Natural killer cell (primary cell): ENCODE results near the gene ZNF892. TPM values are rescaled to one million over a fixed set of nuclear protein-coding genes. Genes with fewer than 3 reads are reported as not detected.

Source experiments
- ATAC-seq, 3 donors: fragments of 150-1000 bp in 2 of 3; fragments of 200-7000 bp in 1 of 3; cut with Tn5 transposase; 1 replicate in 1 of 3; 2 replicates in 2 of 3; pipeline ENCODE4 v1.10.0; 2021; ENCODE audit warnings: mild to moderate bottlenecking in 2 of 3, moderate library complexity in 2 of 3
- DNase-seq, 2 donors: peaks; one replicate each; pipeline versions ENCODE4 v3.0.0 to v3.0.0-alpha.2; 2013 to 2021; ENCODE audit warnings: mixed read lengths in 1 of 2
- H3K27ac ChIP-seq: one replicate; pipeline ENCODE4 v1.5.1; 2013; ENCODE audit warnings: mild to moderate bottlenecking, low read length
- H3K27me3 ChIP-seq: one replicate; pipeline ENCODE4 v1.6.1; 2013; ENCODE audit warnings: low read length; ENCODE audit not compliant: control insufficient read depth, insufficient read depth
- H3K36me3 ChIP-seq: one replicate; pipeline ENCODE4 v1.6.1; 2013; ENCODE audit warnings: low read length; ENCODE audit not compliant: control insufficient read depth, insufficient read depth
- H3K4me1 ChIP-seq: one replicate; pipeline ENCODE4 v1.6.1; 2013; ENCODE audit warnings: low read length; ENCODE audit not compliant: control insufficient read depth, insufficient read depth
- H3K4me3 ChIP-seq: one replicate; pipeline ENCODE4 v1.5.1; 2013; ENCODE audit warnings: low read length
- H3K9me3 ChIP-seq: one replicate; pipeline ENCODE4 v1.6.1; 2013; ENCODE audit warnings: low read length; ENCODE audit not compliant: control insufficient read depth, insufficient read depth
- H3K27ac Mint-ChIP-seq, 2 donors: one replicate each; pipeline ENCODE4 v1.8.0; 2022; ENCODE audit warnings: mild to moderate bottlenecking in 2 of 2, mixed read lengths in 2 of 2, moderate library complexity in 1 of 2
- H3K27me3 Mint-ChIP-seq, 2 donors: one replicate each; pipeline ENCODE4 v1.8.0; 2022; ENCODE audit warnings: low read depth in 2 of 2, mixed read lengths in 2 of 2
- H3K36me3 Mint-ChIP-seq: one replicate; pipeline ENCODE4 v1.8.0; 2022; ENCODE audit warnings: mixed read lengths
- H3K4me1 Mint-ChIP-seq, 2 donors: one replicate each; pipeline ENCODE4 v1.8.0; 2022; ENCODE audit warnings: mixed read lengths in 2 of 2
- H3K4me3 Mint-ChIP-seq: one replicate; pipeline ENCODE4 v1.8.0; 2022; ENCODE audit warnings: mild to moderate bottlenecking, moderate library complexity, mixed read lengths
- H3K9me3 Mint-ChIP-seq, 2 donors: one replicate each; pipeline ENCODE4 v1.8.0; 2022; ENCODE audit warnings: mixed read lengths in 2 of 2
- CTCF ChIP-seq: fragments of 200-600 bp; IDR thresholded peaks from one replicate; pipeline ENCODE4 v1.8.0; 2022; ENCODE audit warnings: antibody characterized with exemption
- WGBS: methylation state at CpG from one replicate; pipeline ENCODE4 v1.1.7; 2013; ENCODE audit warnings: missing lambda C conversion rate; ENCODE audit not compliant: insufficient coverage; 5-methylcytosine and 5-hydroxymethylcytosine counted together
- intact Hi-C: fragments of 100-400 bp; cut with micrococcal nuclease; formaldehyde crosslinking; loops from one replicate; pipeline ENCODE4 v1.14.2; 2022
- total RNA-seq, 4 donors: library from RNA; stranded (reverse); fragments of 120-200 nt in 1 of 4; gene quantifications; one replicate each; pipeline versions ENCODE4 v1.2.3 to v1.2.4, GENCODE V29; 2013 to 2022

The ZNF892 gene
- total RNA-seq, 3 donors from 2014 or later (not counting 1 experiment from before 2014, with no cell fraction given): 2.9 to 4.6 (median 3.2) TPM

DNA sequence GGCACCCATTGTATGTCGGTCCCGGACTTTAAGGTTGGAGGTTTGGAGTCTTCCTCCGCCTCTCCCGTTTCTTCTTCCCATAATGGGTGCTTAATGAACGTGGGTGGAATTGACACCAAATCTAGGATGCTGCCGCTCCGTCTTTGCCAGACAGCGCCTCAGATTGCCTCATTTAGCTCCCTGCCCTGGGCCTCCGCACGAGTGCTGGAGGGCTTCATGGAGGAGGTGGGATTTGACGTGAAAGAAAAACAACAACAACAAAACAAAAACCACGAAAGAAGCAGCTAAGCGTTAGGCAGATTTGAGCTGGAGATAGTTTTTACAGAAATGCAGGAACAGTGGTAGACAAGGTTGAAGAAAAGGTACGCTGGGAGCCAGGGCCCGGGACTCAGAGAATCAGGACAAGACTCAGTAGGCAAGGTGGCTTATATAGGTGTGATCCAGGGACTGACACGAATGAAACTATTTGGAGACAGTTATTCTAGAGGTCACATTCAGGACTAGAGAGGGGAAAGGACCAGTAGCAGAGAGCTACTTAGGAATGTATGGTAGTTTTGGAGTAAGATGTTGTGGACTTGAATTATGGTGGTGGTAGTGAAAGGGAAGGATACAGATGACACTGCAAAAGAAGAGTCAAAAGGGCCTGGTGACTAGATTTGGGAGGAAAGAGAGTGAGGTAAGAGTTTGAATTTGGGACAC is 41.1 kb upstream of the ZNF892 start:
- Mint-ChIP-seq H3K4me3 (peak overlapping the region; percentile 100), H3K27me3 (no peaks in the 10 kb centered on the region), H3K36me3 (no peaks in the 10 kb centered on the region), H3K9me3 (no peaks in the 10 kb centered on the region), H3K4me1 (peaks cover 19 to 29% of the 10 kb centered on the region in 2 donors), H3K27ac (peak overlapping the region; percentile 95 to 98)
- Histone ChIP-seq H3K27ac (peak overlapping the region; percentile 94), H3K9me3 (no peaks in the 10 kb centered on the region), H3K36me3 (no peaks in the 10 kb centered on the region), H3K4me1 (peaks cover 12% of the 10 kb centered on the region), H3K27me3 (no peaks in the 10 kb centered on the region), H3K4me3 (peak overlapping the region; percentile 97)
- intact Hi-C loops: no loop called here
- ATAC-seq (peak in 1 of 3 donors; percentile 1), DNase-seq (no peak)
- 14% methylated on average over 13 of the region's 16 CpGs for WGBS
- no peak for TF ChIP-seq CTCF

- Mint-ChIP-seq H3K27me3 (no peaks in the 10 kb centered on the region), H3K27ac (no peak overlapping the region), H3K36me3 (no peaks in the 10 kb centered on the region), H3K4me3 (no peak overlapping the region), H3K9me3 (no peaks in the 10 kb centered on the region), H3K4me1 (peaks cover 0 to 37% of the 10 kb centered on the region in 2 donors)
- H3K4me3 ChIP-seq: no peak overlapping the region
- H3K9me3 ChIP-seq: no peaks in the 10 kb centered on the region
- ATAC-seq (no peak), DNase-seq (no peak)
- intact Hi-C loops: no loop called here
- TF ChIP-seq CTCF: no peak
- no peaks in the 10 kb centered on the region for H3K4me1 ChIP-seq
- H3K27me3 ChIP-seq: no peaks in the 10 kb centered on the region
- no peak overlapping the region for H3K27ac ChIP-seq
- WGBS: 86% methylated on average over 7 of the region's 7 CpGs
- no peaks in the 10 kb centered on the region for H3K36me3 ChIP-seq
Measured at GRCh38 chr2:95171902-95172301, 35.4 kb upstream of the ZNF892 start.

DNA sequence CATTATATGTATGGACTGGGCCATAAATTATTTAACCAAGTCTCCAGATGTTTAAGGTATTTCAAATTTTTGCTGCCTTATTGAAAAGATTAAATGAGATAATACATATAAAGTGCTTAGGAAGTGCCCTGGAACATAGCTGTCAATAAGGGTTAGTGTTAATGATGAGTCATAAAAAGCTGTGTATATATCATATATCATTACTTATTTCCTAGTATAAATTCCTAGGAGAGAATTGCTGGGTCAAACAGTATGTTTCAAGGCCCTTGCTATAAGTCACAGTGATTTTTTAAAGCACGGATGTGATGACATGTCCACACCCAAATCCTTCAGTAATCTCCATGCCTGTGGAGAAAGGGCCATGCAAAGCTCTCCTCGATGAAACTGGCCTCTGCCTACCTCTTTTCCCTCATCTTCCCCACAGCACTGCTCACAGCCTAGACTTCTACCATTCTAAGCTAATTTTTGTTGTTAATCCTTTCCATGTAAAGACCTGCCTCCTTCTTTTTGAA is 33.2 kb upstream of the ZNF892 start:
- no peak overlapping the region for H3K4me3 ChIP-seq
- DNase-seq (no peak), ATAC-seq (no peak)
- Mint-ChIP-seq H3K4me1 (peaks cover 0 to 30% of the 10 kb centered on the region in 2 donors), H3K36me3 (no peaks in the 10 kb centered on the region), H3K27ac (no peak overlapping the region), H3K27me3 (no peaks in the 10 kb centered on the region), H3K4me3 (no peak overlapping the region), H3K9me3 (no peaks in the 10 kb centered on the region)
- WGBS: 100% methylated on average over 2 of the region's 2 CpGs
- no peak for TF ChIP-seq CTCF
- H3K27me3 ChIP-seq: no peaks in the 10 kb centered on the region
- no peaks in the 10 kb centered on the region for H3K4me1 ChIP-seq
- peaks cover 8% of the 10 kb centered on the region for H3K36me3 ChIP-seq
- H3K9me3 ChIP-seq: no peaks in the 10 kb centered on the region
- no peak overlapping the region for H3K27ac ChIP-seq
- intact Hi-C loops: no loop called here

- TF ChIP-seq CTCF: no peak
- DNase-seq (no peak), ATAC-seq (no peak)
- Histone ChIP-seq H3K4me1 (no peaks in the 10 kb centered on the region), H3K4me3 (no peak overlapping the region), H3K36me3 (peaks cover 39% of the 10 kb centered on the region), H3K27ac (no peak overlapping the region), H3K27me3 (no peaks in the 10 kb centered on the region), H3K9me3 (peaks cover 16% of the 10 kb centered on the region)
- H3K27ac Mint-ChIP-seq: no peak overlapping the region
- peaks cover 0 to 17% of the 10 kb centered on the region in 2 donors for H3K4me1 Mint-ChIP-seq
- no peaks in the 10 kb centered on the region for H3K27me3 Mint-ChIP-seq
- 93% methylated on average over 7 of the region's 7 CpGs for WGBS
- intact Hi-C loops: no loop called here
- H3K36me3 Mint-ChIP-seq: peaks cover 29% of the 10 kb centered on the region
- H3K4me3 Mint-ChIP-seq: no peak overlapping the region
- no peaks in the 10 kb centered on the region for H3K9me3 Mint-ChIP-seq
Measured at GRCh38 chr2:95179451-95179850, 27.9 kb upstream of the ZNF892 start.
